ENCODE measurements around the gene CNRIP1. TPM values are rescaled to one million over a fixed set of nuclear protein-coding genes. Genes with fewer than 3 reads are reported as not detected.

The CNRIP1 gene
- total RNA-seq, 1 donor from 2014 or later: 17.5 TPM

- no peak for DNase-seq (ENCODE audit: low read depth)
- TF ChIP-seq, protein P1, sequence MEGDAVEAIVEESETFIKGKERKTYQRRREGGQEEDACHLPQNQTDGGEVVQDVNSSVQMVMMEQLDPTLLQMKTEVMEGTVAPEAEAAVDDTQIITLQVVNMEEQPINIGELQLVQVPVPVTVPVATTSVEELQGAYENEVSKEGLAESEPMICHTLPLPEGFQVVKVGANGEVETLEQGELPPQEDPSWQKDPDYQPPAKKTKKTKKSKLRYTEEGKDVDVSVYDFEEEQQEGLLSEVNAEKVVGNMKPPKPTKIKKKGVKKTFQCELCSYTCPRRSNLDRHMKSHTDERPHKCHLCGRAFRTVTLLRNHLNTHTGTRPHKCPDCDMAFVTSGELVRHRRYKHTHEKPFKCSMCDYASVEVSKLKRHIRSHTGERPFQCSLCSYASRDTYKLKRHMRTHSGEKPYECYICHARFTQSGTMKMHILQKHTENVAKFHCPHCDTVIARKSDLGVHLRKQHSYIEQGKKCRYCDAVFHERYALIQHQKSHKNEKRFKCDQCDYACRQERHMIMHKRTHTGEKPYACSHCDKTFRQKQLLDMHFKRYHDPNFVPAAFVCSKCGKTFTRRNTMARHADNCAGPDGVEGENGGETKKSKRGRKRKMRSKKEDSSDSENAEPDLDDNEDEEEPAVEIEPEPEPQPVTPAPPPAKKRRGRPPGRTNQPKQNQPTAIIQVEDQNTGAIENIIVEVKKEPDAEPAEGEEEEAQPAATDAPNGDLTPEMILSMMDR (conservative IDR thresholded peaks at IDR 0.05; ENCODE audit: low read depth, low read length): no peak
- no peak overlapping the region for H3K4me3 ChIP-seq (ENCODE audit: low read depth, low read length)
Observed at GRCh38 chr2:68274022-68274421, 45.7 kb downstream of the CNRIP1 start.

- TF ChIP-seq, protein P1 (conservative IDR thresholded peaks at IDR 0.05; ENCODE audit: low read depth, low read length): no peak
- DNase-seq (ENCODE audit: low read depth): no peak
- no peak overlapping the region for H3K4me3 ChIP-seq (ENCODE audit: low read depth, low read length)
Observed at GRCh38 chr2:68272246-68272994, 47.3 kb downstream of the CNRIP1 start.

- no peak for DNase-seq (ENCODE audit: low read depth)
- TF ChIP-seq, protein P1 (conservative IDR thresholded peaks at IDR 0.05; ENCODE audit: low read depth, low read length): no peak
- H3K4me3 ChIP-seq (ENCODE audit: low read depth, low read length): no peak overlapping the region
Observed at GRCh38 chr2:68266655-68267054, 53.1 kb downstream of the CNRIP1 start.

DNA sequence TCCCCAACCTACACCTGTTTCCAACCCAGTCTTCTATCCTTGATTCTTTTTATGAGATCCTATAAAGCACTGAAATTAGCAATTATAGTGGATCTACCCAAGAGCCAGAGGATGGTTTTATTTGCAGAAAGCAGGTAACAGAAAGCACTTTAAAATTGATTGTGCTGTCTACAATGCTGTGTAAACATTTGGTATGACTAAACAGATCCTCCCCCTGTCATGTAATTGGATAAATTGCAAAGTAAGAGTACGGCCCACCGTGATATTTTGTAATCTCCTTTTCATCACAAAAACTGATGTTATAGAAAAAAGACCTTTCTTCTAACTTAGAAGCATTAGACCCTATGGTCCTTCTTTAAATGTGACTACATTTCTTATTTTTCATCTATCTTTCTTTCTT is 56.1 kb downstream of the CNRIP1 start:
- no peak for DNase-seq (ENCODE audit: low read depth)
- TF ChIP-seq, protein P1 (conservative IDR thresholded peaks at IDR 0.05; ENCODE audit: low read depth, low read length): no peak
- no peak overlapping the region for H3K4me3 ChIP-seq (ENCODE audit: low read depth, low read length)

GRCh38 chr2:68258851-68259250 is 60.9 kb downstream of the CNRIP1 start:
- TF ChIP-seq, protein P1 (conservative IDR thresholded peaks at IDR 0.05; ENCODE audit: low read depth, low read length): no peak
- no peak for DNase-seq (ENCODE audit: low read depth)
- H3K4me3 ChIP-seq (ENCODE audit: low read depth, low read length): no peak overlapping the region

GRCh38 chr2:68256093-68256450 is 63.7 kb downstream of the CNRIP1 start:
- TF ChIP-seq, protein P1 (conservative IDR thresholded peaks at IDR 0.05; ENCODE audit: low read depth, low read length): no peak
- no peak overlapping the region for H3K4me3 ChIP-seq (ENCODE audit: low read depth, low read length)
- DNase-seq (ENCODE audit: low read depth): no peak
